Mesendoderm (in vitro differentiated cells): ENCODE measurements around the gene LTV1.

Experiments
- DNase-seq: peaks from one replicate; pipeline ENCODE4 v3.0.0; 2013
- H2AK5ac ChIP-seq: 2 replicates; pipeline ENCODE4 v1.6.1; 2013; ENCODE audit warnings: low read length, inconsistent platforms
- H2BK120ac ChIP-seq: 2 replicates; pipeline ENCODE4 v1.6.1; 2013; ENCODE audit warnings: low read depth, mild to moderate bottlenecking, low read length, moderate library complexity, mixed read lengths
- H2BK15ac ChIP-seq: replicated peaks from 2 replicates; pipeline ENCODE4 v1.6.1; 2013; ENCODE audit warnings: low read depth, mild to moderate bottlenecking, moderate library complexity
- H2BK5ac ChIP-seq: 2 replicates; pipeline ENCODE4 v1.6.1; 2013; ENCODE audit warnings: low read length, inconsistent platforms
- H3K18ac ChIP-seq: 2 replicates; pipeline ENCODE4 v1.6.1; 2013; ENCODE audit warnings: mild to moderate bottlenecking, low read length, mixed read lengths
- H3K23ac ChIP-seq: one replicate; pipeline ENCODE4 v1.6.1; 2013; ENCODE audit warnings: low read length
- H3K27ac ChIP-seq: 2 replicates; pipeline ENCODE4 v1.5.1; 2013; ENCODE audit warnings: low read depth, mild to moderate bottlenecking, inconsistent platforms, low read length, moderate library complexity
- H3K27me3 ChIP-seq: 2 replicates; pipeline ENCODE4 v1.6.1; 2013; ENCODE audit warnings: low read length, control low read depth, mild to moderate bottlenecking, inconsistent platforms; ENCODE audit not compliant: insufficient read depth, poor library complexity
- H3K36me3 ChIP-seq: 2 replicates; pipeline ENCODE4 v1.6.1; 2013; ENCODE audit warnings: low read length, inconsistent platforms; ENCODE audit not compliant: control insufficient read depth, insufficient read depth
- H3K4ac ChIP-seq: one replicate; pipeline ENCODE4 v1.6.1; 2013; ENCODE audit warnings: low read depth, mild to moderate bottlenecking, low read length, moderate library complexity
- H3K4me1 ChIP-seq: 2 replicates; pipeline ENCODE4 v1.6.1; 2013; ENCODE audit warnings: low read depth, low read length, inconsistent platforms; ENCODE audit not compliant: control insufficient read depth
- H3K4me2 ChIP-seq: 2 replicates; pipeline ENCODE4 v1.6.1; 2013; ENCODE audit warnings: low read length
- H3K4me3 ChIP-seq: 2 replicates; pipeline ENCODE4 v1.5.1; 2013; ENCODE audit warnings: mild to moderate bottlenecking, low read length
- H3K56ac ChIP-seq: one replicate; pipeline ENCODE4 v1.6.1; 2013; ENCODE audit warnings: low read length
- H3K79me1 ChIP-seq: 2 replicates; pipeline ENCODE4 v1.6.1; 2013; ENCODE audit warnings: low read length, inconsistent platforms
- H3K79me2 ChIP-seq: 2 replicates; pipeline ENCODE4 v1.6.1; 2013; ENCODE audit warnings: mild to moderate bottlenecking, low read length; ENCODE audit not compliant: control insufficient read depth, insufficient read depth
- H3K9ac ChIP-seq: 2 replicates; pipeline ENCODE4 v1.6.1; 2013; ENCODE audit warnings: low read length, inconsistent platforms
- H4K5ac ChIP-seq: one replicate; pipeline ENCODE4 v1.6.1; 2013; ENCODE audit warnings: low read length
- H4K8ac ChIP-seq: one replicate; pipeline ENCODE4 v1.6.1; 2013; ENCODE audit warnings: low read depth, mild to moderate bottlenecking, control low read depth, low read length, moderate library complexity
- WGBS: extraction: QIAGEN DNeasy Blood & Tissue Kit; methylation state at CpG from one replicate; pipeline ENCODE4 v1.1.7; 2013; ENCODE audit warnings: low lambda C conversion rate, missing lambda C conversion rate; ENCODE audit not compliant: insufficient coverage; ENCODE audit errors: extremely low coverage; 5-methylcytosine and 5-hydroxymethylcytosine counted together

LTV1 gene

DNA sequence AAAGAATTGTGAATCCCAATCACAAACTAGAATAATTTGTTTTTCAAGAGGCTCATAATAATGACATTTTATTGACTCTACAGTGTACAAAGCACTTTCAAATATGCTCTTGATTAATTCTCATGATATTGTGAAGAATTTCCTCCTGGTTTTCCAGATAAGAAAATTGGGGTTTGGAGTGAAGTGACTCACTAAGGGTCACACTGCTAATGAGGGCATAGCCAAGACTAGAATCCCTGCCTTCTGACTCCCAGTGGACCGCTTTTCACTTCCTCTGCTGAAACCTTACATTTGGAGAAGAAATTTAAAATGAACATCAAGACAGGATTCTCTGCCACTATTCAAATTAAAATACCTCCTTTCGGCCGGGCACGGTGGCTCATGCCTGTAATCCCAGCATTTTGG is 38.3 kb upstream of the LTV1 start:
- no peaks in the 10 kb centered on the region for H3K27me3 ChIP-seq
- H3K9ac ChIP-seq = no peak overlapping the region
- no peak overlapping the region for H4K5ac ChIP-seq
- DNase-seq = no peak
- no peak overlapping the region for H2BK15ac ChIP-seq
- H3K4me1 ChIP-seq = no peaks in the 10 kb centered on the region
- H3K27ac ChIP-seq = no peak overlapping the region
- H3K18ac ChIP-seq = no peak overlapping the region
- no peak overlapping the region for H2BK5ac ChIP-seq
- H3K4me2 ChIP-seq = no peak overlapping the region
- no peaks in the 10 kb centered on the region for H3K79me2 ChIP-seq
- H3K56ac ChIP-seq = no peak overlapping the region
- H3K4me3 ChIP-seq = no peak overlapping the region
- H2BK120ac ChIP-seq = no peak overlapping the region
- no CpG with 5 or more reads among the region's 4 CpGs for WGBS
- no peak overlapping the region for H4K8ac ChIP-seq
- no peak overlapping the region for H2AK5ac ChIP-seq
- peaks cover 4% of the 10 kb centered on the region for H3K36me3 ChIP-seq
- H3K79me1 ChIP-seq = no peaks in the 10 kb centered on the region
- no peak overlapping the region for H3K4ac ChIP-seq
- H3K23ac ChIP-seq = no peak overlapping the region

DNA sequence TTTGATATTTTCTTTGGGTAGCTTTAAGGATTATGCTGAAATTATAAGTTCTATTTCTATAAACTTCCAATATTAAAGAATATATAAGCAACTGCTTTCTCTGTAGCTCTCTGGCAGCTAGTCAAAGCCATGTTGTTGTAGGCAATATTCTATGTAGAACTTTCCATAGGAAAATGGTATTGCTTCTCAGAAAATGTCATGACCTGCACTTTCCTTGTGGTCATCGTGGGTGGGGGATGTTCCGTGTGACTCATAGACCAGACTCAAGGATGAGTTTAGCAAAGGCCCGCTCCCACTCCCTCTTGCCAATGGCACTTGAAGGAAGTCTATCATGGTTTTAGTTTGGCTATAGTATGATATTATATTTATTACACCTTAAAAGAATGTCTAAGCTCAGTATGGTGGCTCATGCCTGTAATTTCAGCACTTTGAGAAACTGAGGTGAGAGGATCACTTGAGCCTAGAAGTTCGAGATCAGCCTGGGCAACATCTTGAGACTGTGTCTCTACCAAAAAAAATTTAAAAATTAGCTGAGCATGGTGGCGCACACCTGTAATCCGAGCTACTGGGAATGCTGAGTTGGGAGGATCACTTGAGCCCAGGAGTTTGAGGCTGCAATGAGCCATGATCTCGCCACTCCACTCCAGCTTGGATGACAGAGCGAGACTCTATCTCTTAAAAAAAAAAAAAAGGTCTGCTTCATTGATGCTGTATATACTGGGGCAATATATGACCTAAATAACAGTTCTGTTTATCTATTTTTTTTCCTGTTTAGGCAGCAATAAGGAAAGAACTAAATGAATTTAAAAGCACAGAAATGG is 36.6 kb upstream of the LTV1 start:
- H2BK15ac ChIP-seq = no peak overlapping the region
- no peaks in the 10 kb centered on the region for H3K79me1 ChIP-seq
- no peak overlapping the region for H3K4ac ChIP-seq
- H2BK120ac ChIP-seq = no peak overlapping the region
- H2BK5ac ChIP-seq = no peak overlapping the region
- no peak overlapping the region for H3K9ac ChIP-seq
- H3K27ac ChIP-seq = no peak overlapping the region
- no peak overlapping the region for H3K56ac ChIP-seq
- H2AK5ac ChIP-seq = no peak overlapping the region
- H4K5ac ChIP-seq = no peak overlapping the region
- H3K23ac ChIP-seq = no peak overlapping the region
- H3K18ac ChIP-seq = no peak overlapping the region
- no peak overlapping the region for H3K4me2 ChIP-seq
- DNase-seq = no peak
- H3K4me3 ChIP-seq = no peak overlapping the region
- H3K36me3 ChIP-seq = peaks cover 4% of the 10 kb centered on the region
- no peaks in the 10 kb centered on the region for H3K27me3 ChIP-seq
- WGBS = no CpG with 5 or more reads among the region's 8 CpGs
- H3K79me2 ChIP-seq = no peaks in the 10 kb centered on the region
- no peaks in the 10 kb centered on the region for H3K4me1 ChIP-seq
- H4K8ac ChIP-seq = no peak overlapping the region

GRCh38 chr6:143807103-143807772 is 35.9 kb upstream of the LTV1 start:
- Histone ChIP-seq H2BK15ac (no peak overlapping the region), H3K18ac (no peak overlapping the region), H4K8ac (no peak overlapping the region), H3K79me2 (no peaks in the 10 kb centered on the region), H3K27ac (no peak overlapping the region), H3K4ac (no peak overlapping the region), H3K4me2 (no peak overlapping the region), H3K23ac (no peak overlapping the region), H4K5ac (no peak overlapping the region), H3K56ac (no peak overlapping the region), H2BK120ac (no peak overlapping the region), H3K36me3 (peaks cover 4% of the 10 kb centered on the region), H3K79me1 (no peaks in the 10 kb centered on the region), H2AK5ac (no peak overlapping the region), H3K9ac (no peak overlapping the region), H3K27me3 (no peaks in the 10 kb centered on the region), H2BK5ac (no peak overlapping the region), H3K4me3 (no peak overlapping the region), H3K4me1 (no peaks in the 10 kb centered on the region)
- no CpG with 5 or more reads among the region's 6 CpGs for WGBS
- no peak for DNase-seq

DNA sequence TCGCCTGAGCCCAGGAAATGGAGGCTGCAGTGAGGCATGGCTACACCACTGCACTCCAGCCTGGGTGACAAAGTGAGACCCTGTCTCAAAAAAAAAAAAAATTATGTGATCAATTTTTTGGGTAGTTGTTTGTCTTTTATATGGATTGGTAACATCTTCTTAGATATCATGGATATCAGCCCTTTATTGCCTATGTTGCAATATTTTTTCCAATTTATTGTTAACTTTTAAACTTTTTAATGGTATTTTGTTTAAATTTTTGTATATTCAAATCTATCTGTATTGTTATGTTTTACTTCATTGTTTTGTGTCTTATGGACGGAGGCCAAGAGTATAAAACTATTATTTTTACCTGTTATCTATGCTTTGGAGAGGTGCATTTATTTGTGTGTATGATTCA is 32.4 kb upstream of the LTV1 start:
- Histone ChIP-seq H3K79me1 (no peaks in the 10 kb centered on the region), H2AK5ac (no peak overlapping the region), H3K4me1 (no peaks in the 10 kb centered on the region), H3K56ac (no peak overlapping the region), H3K4me3 (no peak overlapping the region), H4K8ac (no peak overlapping the region), H2BK15ac (no peak overlapping the region), H3K79me2 (no peaks in the 10 kb centered on the region), H3K36me3 (peaks cover 4% of the 10 kb centered on the region), H3K4ac (no peak overlapping the region), H3K18ac (no peak overlapping the region), H3K4me2 (no peak overlapping the region), H2BK120ac (no peak overlapping the region), H3K27ac (no peak overlapping the region), H3K27me3 (no peaks in the 10 kb centered on the region), H3K23ac (no peak overlapping the region), H4K5ac (no peak overlapping the region), H2BK5ac (no peak overlapping the region), H3K9ac (no peak overlapping the region)
- WGBS = no CpG with 5 or more reads among the region's 2 CpGs
- DNase-seq = no peak

- no peak overlapping the region for H2AK5ac ChIP-seq
- H2BK15ac ChIP-seq = no peak overlapping the region
- no peaks in the 10 kb centered on the region for H3K79me1 ChIP-seq
- no peak overlapping the region for H3K9ac ChIP-seq
- no peaks in the 10 kb centered on the region for H3K79me2 ChIP-seq
- no peak overlapping the region for H2BK5ac ChIP-seq
- no peak overlapping the region for H4K8ac ChIP-seq
- no peak overlapping the region for H2BK120ac ChIP-seq
- peaks cover 4% of the 10 kb centered on the region for H3K36me3 ChIP-seq
- no peak overlapping the region for H3K56ac ChIP-seq
- no peak overlapping the region for H3K27ac ChIP-seq
- H3K4me1 ChIP-seq = no peaks in the 10 kb centered on the region
- no peak overlapping the region for H3K18ac ChIP-seq
- H3K23ac ChIP-seq = no peak overlapping the region
- no peak for DNase-seq
- no peaks in the 10 kb centered on the region for H3K27me3 ChIP-seq
- no peak overlapping the region for H4K5ac ChIP-seq
- H3K4me2 ChIP-seq = no peak overlapping the region
- no CpG with 5 or more reads among the region's 2 CpGs for WGBS
- H3K4me3 ChIP-seq = no peak overlapping the region
- H3K4ac ChIP-seq = no peak overlapping the region
These were observed 31.5 kb upstream of the LTV1 start for GRCh38 chr6:143811501-143812157.
